K562 (cell line): ENCODE results near the gene RITA1. TPM values are rescaled to one million over a fixed set of nuclear protein-coding genes. Genes with fewer than 3 reads are reported as not detected.

Experiments used
- ARID1B ChIP-seq: fragments of 450-650 bp; IDR thresholded peaks from 2 replicates; pipeline ENCODE4 v1.6.1; 2016; ENCODE audit warnings: antibody characterized with exemption, mild to moderate bottlenecking, inconsistent platforms
- CHD1 ChIP-seq: fragments of 200-600 bp; sonication (generic); IDR thresholded peaks from one replicate; pipeline ENCODE4 v1.6.1; 2012; ENCODE audit warnings: mild to moderate bottlenecking, moderate library complexity, low read length, inconsistent platforms
- EZH2 ChIP-seq: IDR thresholded peaks from 2 replicates; pipeline ENCODE4 v1.6.1; 2012; ENCODE audit warnings: low read depth, mild to moderate bottlenecking, inconsistent platforms, low read length, borderline replicate concordance
- KDM5B ChIP-seq: fragments of 200-600 bp; sonication (generic); IDR thresholded peaks from 2 replicates; pipeline ENCODE4 v1.6.1; 2012; ENCODE audit warnings: low read depth, mild to moderate bottlenecking, moderate library complexity, low read length, control low read depth, inconsistent platforms; ENCODE audit not compliant: insufficient replicate concordance
- MBD2 ChIP-seq: sonication (generic); IDR thresholded peaks from 2 replicates; pipeline ENCODE4 v1.6.1; 2016; ENCODE audit warnings: low read depth, borderline replicate concordance
- NR2C2 ChIP-seq, 2 experiments: fragments of 200-800 bp in 1 of 2; sonication (Bioruptor generic) in 1 of 2; sonication (generic) in 1 of 2; formaldehyde crosslinking in 1 of 2; IDR thresholded peaks; 2 replicates each; pipeline versions ENCODE4 v1.6.1 to v1.8.0; 2016 to 2022; ENCODE audit warnings: mild to moderate bottlenecking in 1 of 2, missing compliant biosample characterization in 1 of 2, missing genetic modification characterization in 1 of 2, missing genetic modification reagents in 1 of 2
- polyA plus RNA-seq, 8 experiments: library from polyadenylated mRNA; depleted of rRNA in 4 of 8; stranded (reverse) in 5 of 8; unstranded in 3 of 8; fragments of >200 nt; fragmentation: Nextera tagmentation in 2 of 8; fragmentation: Illumina TruSeq in 1 of 8; extraction: Ambion mirVana in 2 of 8; extraction: Trizol in 1 of 8; gene quantifications; 2 replicates each; pipeline versions ENCODE4 v1.2.1 to v1.2.3, GENCODE V29; 2011 to 2014; ENCODE audit warnings: inconsistent platforms in 1 of 8, missing spikeins in 1 of 8
- total RNA-seq, 7 experiments: library from RNA; depleted of rRNA in 6 of 7; stranded (reverse); fragments of >200 nt in 6 of 7; fragmentation: Illumina TruSeq in 2 of 7; extraction: Trizol in 2 of 7; gene quantifications; 2 replicates each; pipeline versions ENCODE4 v1.2.1 to v1.2.3, GENCODE V29; 2011 to 2021; ENCODE audit warnings: low replicate concordance in 1 of 7
- TF ChIP-seq, protein P1 (sequence below), 2 experiments: fragments of 450-650 bp; IDR thresholded peaks; 2 replicates each; pipeline ENCODE4 v1.6.1; 2018; ENCODE audit warnings: mild to moderate bottlenecking in 2 of 2, low read depth in 1 of 2; ENCODE audit not compliant: partially characterized antibody in 2 of 2
- TF ChIP-seq, protein P2 (sequence below): sonication (generic); formaldehyde crosslinking; IDR thresholded peaks from 2 replicates; pipeline ENCODE4 v1.8.0; 2022; ENCODE audit warnings: mild to moderate bottlenecking, missing genetic modification reagents

The RITA1 gene
- total and polyA plus RNA-seq, 9 of the 15 experiments (the other 6 are each of a cell fraction or from before 2014, with no cell fraction given) = 2.8 to 40.4 (median 18.0) TPM

DNA sequence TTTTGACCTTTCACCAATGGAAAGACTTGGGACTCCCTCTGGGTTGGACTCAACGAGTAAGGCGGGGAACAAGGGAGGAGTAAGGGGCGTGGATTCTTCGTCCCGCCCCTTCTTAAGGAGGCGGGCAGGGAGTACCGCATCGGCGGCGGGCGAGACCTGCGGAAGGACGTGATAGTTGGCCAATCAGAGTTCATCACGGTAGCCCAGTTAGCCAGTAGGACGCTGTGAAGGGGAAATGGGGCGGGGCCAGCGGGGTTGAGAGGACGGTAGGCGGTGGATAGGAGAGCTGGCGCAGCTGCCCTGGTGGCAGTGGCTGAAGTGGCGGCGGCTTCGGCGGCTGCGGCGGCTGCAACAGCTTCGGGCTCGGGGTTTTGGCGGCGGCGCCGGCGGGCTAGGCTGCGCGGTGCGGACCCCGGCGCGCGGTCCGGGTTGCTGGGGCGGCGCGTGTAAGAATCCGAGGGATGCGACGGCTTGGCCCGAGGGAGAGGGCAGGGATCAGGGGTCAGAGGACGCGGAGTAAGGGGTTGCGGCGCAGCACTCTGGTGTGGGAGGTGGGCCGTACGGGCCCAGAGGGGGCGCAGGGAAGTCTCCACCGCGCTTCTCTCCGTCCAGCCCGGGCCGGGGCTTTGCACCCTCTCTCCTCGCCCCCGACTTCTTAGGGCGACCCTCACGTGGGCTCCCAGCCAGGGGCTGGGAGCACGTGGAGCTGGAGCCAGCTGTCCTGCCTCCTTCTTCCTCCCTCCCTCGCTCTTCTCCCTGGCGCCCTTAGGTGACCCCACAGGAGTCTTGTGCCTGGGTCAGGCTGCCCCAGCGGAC is 35.9 kb downstream of the RITA1 start, which contains the start of gene TPCN1 (continued):
- no peak for TF ChIP-seq EZH2
- TF ChIP-seq, protein P1, sequence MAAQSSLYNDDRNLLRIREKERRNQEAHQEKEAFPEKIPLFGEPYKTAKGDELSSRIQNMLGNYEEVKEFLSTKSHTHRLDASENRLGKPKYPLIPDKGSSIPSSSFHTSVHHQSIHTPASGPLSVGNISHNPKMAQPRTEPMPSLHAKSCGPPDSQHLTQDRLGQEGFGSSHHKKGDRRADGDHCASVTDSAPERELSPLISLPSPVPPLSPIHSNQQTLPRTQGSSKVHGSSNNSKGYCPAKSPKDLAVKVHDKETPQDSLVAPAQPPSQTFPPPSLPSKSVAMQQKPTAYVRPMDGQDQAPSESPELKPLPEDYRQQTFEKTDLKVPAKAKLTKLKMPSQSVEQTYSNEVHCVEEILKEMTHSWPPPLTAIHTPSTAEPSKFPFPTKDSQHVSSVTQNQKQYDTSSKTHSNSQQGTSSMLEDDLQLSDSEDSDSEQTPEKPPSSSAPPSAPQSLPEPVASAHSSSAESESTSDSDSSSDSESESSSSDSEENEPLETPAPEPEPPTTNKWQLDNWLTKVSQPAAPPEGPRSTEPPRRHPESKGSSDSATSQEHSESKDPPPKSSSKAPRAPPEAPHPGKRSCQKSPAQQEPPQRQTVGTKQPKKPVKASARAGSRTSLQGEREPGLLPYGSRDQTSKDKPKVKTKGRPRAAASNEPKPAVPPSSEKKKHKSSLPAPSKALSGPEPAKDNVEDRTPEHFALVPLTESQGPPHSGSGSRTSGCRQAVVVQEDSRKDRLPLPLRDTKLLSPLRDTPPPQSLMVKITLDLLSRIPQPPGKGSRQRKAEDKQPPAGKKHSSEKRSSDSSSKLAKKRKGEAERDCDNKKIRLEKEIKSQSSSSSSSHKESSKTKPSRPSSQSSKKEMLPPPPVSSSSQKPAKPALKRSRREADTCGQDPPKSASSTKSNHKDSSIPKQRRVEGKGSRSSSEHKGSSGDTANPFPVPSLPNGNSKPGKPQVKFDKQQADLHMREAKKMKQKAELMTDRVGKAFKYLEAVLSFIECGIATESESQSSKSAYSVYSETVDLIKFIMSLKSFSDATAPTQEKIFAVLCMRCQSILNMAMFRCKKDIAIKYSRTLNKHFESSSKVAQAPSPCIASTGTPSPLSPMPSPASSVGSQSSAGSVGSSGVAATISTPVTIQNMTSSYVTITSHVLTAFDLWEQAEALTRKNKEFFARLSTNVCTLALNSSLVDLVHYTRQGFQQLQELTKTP (IDR thresholded peaks at IDR 0.05; ENCODE audit: low read depth in 1 of 2, partially characterized antibody in 2 of 2) = peak in 1 of 2 experiments; percentile 12
- TF ChIP-seq ARID1B = 0 out of 2 replicates have a peak, but pooled peaks have one; percentile 9
- TF ChIP-seq, protein P2, sequence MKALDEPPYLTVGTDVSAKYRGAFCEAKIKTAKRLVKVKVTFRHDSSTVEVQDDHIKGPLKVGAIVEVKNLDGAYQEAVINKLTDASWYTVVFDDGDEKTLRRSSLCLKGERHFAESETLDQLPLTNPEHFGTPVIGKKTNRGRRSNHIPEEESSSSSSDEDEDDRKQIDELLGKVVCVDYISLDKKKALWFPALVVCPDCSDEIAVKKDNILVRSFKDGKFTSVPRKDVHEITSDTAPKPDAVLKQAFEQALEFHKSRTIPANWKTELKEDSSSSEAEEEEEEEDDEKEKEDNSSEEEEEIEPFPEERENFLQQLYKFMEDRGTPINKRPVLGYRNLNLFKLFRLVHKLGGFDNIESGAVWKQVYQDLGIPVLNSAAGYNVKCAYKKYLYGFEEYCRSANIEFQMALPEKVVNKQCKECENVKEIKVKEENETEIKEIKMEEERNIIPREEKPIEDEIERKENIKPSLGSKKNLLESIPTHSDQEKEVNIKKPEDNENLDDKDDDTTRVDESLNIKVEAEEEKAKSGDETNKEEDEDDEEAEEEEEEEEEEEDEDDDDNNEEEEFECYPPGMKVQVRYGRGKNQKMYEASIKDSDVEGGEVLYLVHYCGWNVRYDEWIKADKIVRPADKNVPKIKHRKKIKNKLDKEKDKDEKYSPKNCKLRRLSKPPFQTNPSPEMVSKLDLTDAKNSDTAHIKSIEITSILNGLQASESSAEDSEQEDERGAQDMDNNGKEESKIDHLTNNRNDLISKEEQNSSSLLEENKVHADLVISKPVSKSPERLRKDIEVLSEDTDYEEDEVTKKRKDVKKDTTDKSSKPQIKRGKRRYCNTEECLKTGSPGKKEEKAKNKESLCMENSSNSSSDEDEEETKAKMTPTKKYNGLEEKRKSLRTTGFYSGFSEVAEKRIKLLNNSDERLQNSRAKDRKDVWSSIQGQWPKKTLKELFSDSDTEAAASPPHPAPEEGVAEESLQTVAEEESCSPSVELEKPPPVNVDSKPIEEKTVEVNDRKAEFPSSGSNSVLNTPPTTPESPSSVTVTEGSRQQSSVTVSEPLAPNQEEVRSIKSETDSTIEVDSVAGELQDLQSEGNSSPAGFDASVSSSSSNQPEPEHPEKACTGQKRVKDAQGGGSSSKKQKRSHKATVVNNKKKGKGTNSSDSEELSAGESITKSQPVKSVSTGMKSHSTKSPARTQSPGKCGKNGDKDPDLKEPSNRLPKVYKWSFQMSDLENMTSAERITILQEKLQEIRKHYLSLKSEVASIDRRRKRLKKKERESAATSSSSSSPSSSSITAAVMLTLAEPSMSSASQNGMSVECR (CRISPR knock-in tag) = peak; percentile 68; the same call in 1 of the 2 replicates
- peak; percentile 87 for TF ChIP-seq KDM5B
- peak; percentile 86 for TF ChIP-seq NR2C2 (CRISPR knock-in tag; IDR thresholded peaks at IDR 0.05)
- TF ChIP-seq NR2C2 (tag; IDR thresholded peaks at IDR 0.05) = peak; percentile 98
- peak; percentile 96 for TF ChIP-seq MBD2
- TF ChIP-seq CHD1 = peak; percentile 80
